H1 (cell line): Measurements from ENCODE around the gene CHCHD3.

Experiments used
- KDM5A ChIP-seq: fragments of 200-600 bp; IDR thresholded peaks from 2 replicates; pipeline ENCODE4 v1.7.1; 2012; ENCODE audit warnings: mild to moderate bottlenecking, low read length, inconsistent platforms, mixed read lengths
- POLR2AphosphoS5 ChIP-seq: IDR thresholded peaks from 2 replicates; pipeline ENCODE4 v1.6.1; 2011; ENCODE audit warnings: low read depth, low read length
- SIX5 ChIP-seq: IDR thresholded peaks from 2 replicates; pipeline ENCODE4 v1.6.1; 2011; ENCODE audit warnings: mild to moderate bottlenecking, low read depth, low read length
- USF2 ChIP-seq: IDR thresholded peaks from 2 replicates; pipeline ENCODE4 v1.6.1; 2011; ENCODE audit warnings: low read length, improper control_type of control experiment

GRCh38 chr7:133051066-133051465, 30.8 kb downstream of the CHCHD3 start:
- TF ChIP-seq USF2 (no peak), SIX5 (no peak), POLR2AphosphoS5 (no peak), KDM5A (no peak)
